Measurements from ENCODE around the gene APOB. TPM values are rescaled to one million over a fixed set of nuclear protein-coding genes. Genes with fewer than 3 reads are reported as not detected.

APOB gene
- total RNA-seq, 1 donor, result under 0.01 TPM

GRCh38 chr2:20953146-20953824 is 90.6 kb downstream of the APOB start:
- Histone ChIP-seq H3K4me1 (ENCODE audit: insufficient read depth, low read length) (no peaks in the 10 kb centered on the region), H3K79me2 (ENCODE audit: insufficient read depth, low read length) (no peaks in the 10 kb centered on the region), H3K27me3 (ENCODE audit: insufficient read depth, low read length) (peaks cover 3% of the 10 kb centered on the region), H3K4me3 (ENCODE audit: insufficient read depth, low read length) (no peak overlapping the region), H3K27ac (ENCODE audit: low read depth, low read length) (no peak overlapping the region), H4K20me1 (ENCODE audit: insufficient read depth, low read length) (no peaks in the 10 kb centered on the region), H3K4me2 (ENCODE audit: insufficient read depth, low read length) (no peak overlapping the region), H3K36me3 (ENCODE audit: insufficient read depth, low read length) (no peaks in the 10 kb centered on the region), H2AFZ (ENCODE audit: low read length) (no peak overlapping the region), H3K9me3 (ENCODE audit: low read depth, low read length) (no peaks in the 10 kb centered on the region)
- no peak for DNase-seq (ENCODE audit: insufficient read length, low spot score, missing footprints)
- no peak for TF ChIP-seq CTCF (IDR thresholded peaks at IDR 0.05; ENCODE audit: extremely low read depth, low read depth, low read length)

Other genes starting within 250 kb of the APOB start
- 14.4 and 17.4 TPM in 2 replicates for gene LDAH, start 221.0 kb downstream of the APOB start, total RNA-seq
- not detected in 2 replicates for gene TDRD15, start 79.9 kb upstream of the APOB start, total RNA-seq

All from osteoblast (primary cell).